Psoas muscle (tissue), 8 donors: Measurements from ENCODE around the gene FLVCR1. TPM values are rescaled to one million over a fixed set of nuclear protein-coding genes. Genes with fewer than 3 reads are reported as not detected.

Source experiments
- ATAC-seq, 4 donors: fragments of 200-7000 bp; cut with Tn5 transposase; one replicate each; pipeline ENCODE4 v1.9.1; 2020; ENCODE audit warnings: moderate library complexity in 3 of 4, mild to moderate bottlenecking in 2 of 4
- DNase-seq, 2 donors: peaks; one replicate each; pipeline ENCODE4 v3.0.0-alpha.2; 2020
- H3K27ac ChIP-seq: fragments of 200-600 bp; one replicate; pipeline ENCODE4 v1.8.0; 2022
- H3K27me3 ChIP-seq, 3 donors: fragments of 200-600 bp in 1 of 3; one replicate each; pipeline versions ENCODE4 v1.6.1 to v1.8.0; 2013 to 2022; ENCODE audit warnings: low read length in 2 of 3, mild to moderate bottlenecking in 2 of 3, moderate library complexity in 1 of 3; ENCODE audit not compliant: insufficient read depth in 3 of 3
- H3K36me3 ChIP-seq, 2 donors: fragments of 200-600 bp in 1 of 2; one replicate each; pipeline versions ENCODE4 v1.6.1 to v1.8.0; 2013 to 2022; ENCODE audit warnings: low read depth in 1 of 2, mild to moderate bottlenecking in 1 of 2, moderate library complexity in 1 of 2; ENCODE audit not compliant: insufficient read depth in 1 of 2
- H3K4me1 ChIP-seq: fragments of 200-600 bp; one replicate; pipeline ENCODE4 v1.8.0; 2022
- H3K4me3 ChIP-seq: fragments of 200-600 bp; one replicate; pipeline ENCODE4 v1.8.0; 2022; ENCODE audit warnings: mild to moderate bottlenecking
- H3K9me3 ChIP-seq: fragments of 200-600 bp; one replicate; pipeline ENCODE4 v1.8.0; 2022
- CTCF ChIP-seq: fragments of 200-600 bp; IDR thresholded peaks from one replicate; pipeline ENCODE4 v1.8.0; 2022; ENCODE audit warnings: antibody characterized with exemption
- WGBS, 3 donors: extraction: QIAGEN DNeasy Blood & Tissue Kit; methylation state at CpG; one replicate each; pipeline versions ENCODE4 v1.1.6 to v1.1.7; 2013; 5-methylcytosine and 5-hydroxymethylcytosine counted together
- intact Hi-C, 2 donors: fragments of 100-400 bp; cut with DNase I; formaldehyde crosslinking; loops; one replicate each; pipeline versions ENCODE4 v1.11.0 to v1.14.2; 2022
- polyA plus RNA-seq, 3 donors: library from polyadenylated mRNA; stranded (reverse); fragments of 200-250 nt; gene quantifications; one replicate each; pipeline ENCODE4 v1.2.3, GENCODE V29; 2013
- total RNA-seq, 4 donors: library from RNA; stranded (reverse); fragmentation: NEBNext Ultra II Directional in 2 of 4; extraction: Animal tissue kit (Norgen Biotek cat#: 25700) in 2 of 4; gene quantifications; one replicate each; pipeline versions ENCODE4 v1.2.1 to v1.2.4, GENCODE V29; 2021 to 2023
- donor health status: healthy with polysubstance abuse.
- donor health status: DM: no; HTN: no; CAD: no; lungs with moderate emphysema.
- donor health status: Bipolar disorder and iron deficiency.
- donor health status: healthy.
- donor health status: DM: yes; HTN: yes; CAD: no.
- donor health status: DM: no; HTN: no; CAD: no.
- donor health status: DM: no; HTN: no; CAD: no.
- donor health status: DM: yes; HTN: yes; CAD: no.

FLVCR1 gene
- total and polyA plus RNA-seq, 7 donors: 0.52 to 2.6 (median 1.5) TPM

DNA sequence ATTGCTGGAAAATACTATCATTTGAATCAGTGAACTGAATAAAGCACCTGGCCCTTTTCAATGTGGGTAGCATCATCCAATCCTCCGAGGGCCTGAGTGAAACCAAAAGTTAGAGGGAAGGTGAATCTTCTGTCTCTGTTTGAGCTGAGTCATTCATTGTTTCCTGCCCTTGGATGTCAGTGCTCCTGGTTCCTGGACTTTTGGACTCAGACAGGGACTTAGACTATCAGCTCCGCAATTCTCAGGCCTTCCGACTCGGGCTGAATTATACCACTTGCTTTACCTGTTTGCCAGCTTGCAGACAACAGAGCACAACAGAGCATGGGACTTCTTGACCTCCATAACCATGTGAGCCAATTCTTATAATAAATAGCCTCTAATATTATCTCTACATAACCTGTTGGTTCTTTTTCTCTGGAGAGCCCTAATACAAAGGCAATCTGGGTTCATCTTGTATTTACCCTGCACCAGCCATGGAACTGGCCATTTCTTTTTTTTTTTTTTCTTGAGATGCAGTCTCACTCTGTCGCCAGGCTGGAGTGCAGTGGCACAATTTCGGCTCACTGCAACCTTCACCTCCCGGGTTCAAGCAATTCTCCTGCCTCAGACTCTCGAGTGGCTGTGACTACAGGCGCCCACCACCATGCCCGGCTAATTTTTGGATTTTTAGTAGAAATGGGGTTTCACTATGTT is 73.1 kb downstream of the FLVCR1 start:
- intact Hi-C loops: no loop called here
- ATAC-seq (no peak), DNase-seq (no peak)
- TF ChIP-seq CTCF: no peak
- no peak overlapping the region for H3K4me3 ChIP-seq
- H3K4me1 ChIP-seq: no peaks in the 10 kb centered on the region
- H3K27me3 ChIP-seq: no peaks in the 10 kb centered on the region
- H3K9me3 ChIP-seq: no peaks in the 10 kb centered on the region
- no peak overlapping the region for H3K27ac ChIP-seq
- WGBS, 3 donors: 83 to 93% (median 85%) methylated on average over 10 of the region's 10 CpGs
- no peaks in the 10 kb centered on the region for H3K36me3 ChIP-seq

- WGBS, 3 donors: 68 to 85% (median 73%) methylated on average over 1 of the region's 1 CpG
- H3K9me3 ChIP-seq: no peaks in the 10 kb centered on the region
Measured at GRCh38 chr1:212933815-212934471, 75.9 kb downstream of the FLVCR1 start.

DNA sequence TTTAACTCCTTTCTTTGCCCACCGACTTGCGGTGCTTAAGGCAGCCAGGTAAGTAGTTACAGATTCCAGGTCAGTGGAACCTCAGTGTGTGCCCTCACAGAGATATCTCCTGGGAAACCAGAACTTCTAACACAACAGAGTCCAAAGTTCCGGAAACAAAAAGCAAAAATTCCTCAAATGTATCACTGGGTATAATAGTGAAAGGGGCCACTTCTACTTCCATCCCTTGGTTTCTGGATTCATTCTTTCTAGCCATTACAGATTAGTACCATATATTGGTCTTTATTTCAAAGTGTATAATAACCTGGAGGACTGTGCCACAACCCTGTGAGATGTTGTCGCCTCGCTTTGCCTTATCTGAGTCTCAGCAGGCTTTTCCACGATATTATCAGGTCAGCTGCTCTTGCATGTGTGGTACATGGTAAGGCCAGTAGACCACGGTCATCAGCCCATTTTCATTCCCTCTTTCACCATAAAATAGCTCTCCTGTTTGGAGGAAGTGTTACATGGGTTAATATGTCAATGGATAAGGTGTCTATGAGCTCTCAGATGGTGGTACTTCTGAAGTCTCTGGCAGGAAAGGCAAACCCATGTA is 77.4 kb downstream of the FLVCR1 start:
- Histone ChIP-seq H3K4me3 (no peak overlapping the region), H3K27ac (no peak overlapping the region), H3K4me1 (no peaks in the 10 kb centered on the region), H3K27me3 (no peaks in the 10 kb centered on the region), H3K36me3 (no peaks in the 10 kb centered on the region), H3K9me3 (peaks cover 5% of the 10 kb centered on the region)
- TF ChIP-seq CTCF: no peak
- intact Hi-C loops: no loop called here
- 91 to 95% (median 94%) methylated on average over 7 of the region's 7 CpGs for WGBS, 3 donors
- DNase-seq (no peak), ATAC-seq (no peak)

More at GRCh38 chr1:212933815-212934471, 75.9 kb downstream of the FLVCR1 start:
- Histone ChIP-seq H3K27me3 (no peaks in the 10 kb centered on the region), H3K27ac (no peak overlapping the region), H3K36me3 (no peaks in the 10 kb centered on the region), H3K4me1 (no peaks in the 10 kb centered on the region), H3K4me3 (no peak overlapping the region)
- no peak for DNase-seq
- ATAC-seq: no peak
- intact Hi-C loops: no loop called here
- no peak for TF ChIP-seq CTCF

GRCh38 chr1:212937034-212937433 is 79.0 kb downstream of the FLVCR1 start:
- TF ChIP-seq CTCF: no peak
- 91 to 93% (median 93%) methylated on average over 3 of the region's 3 CpGs for WGBS, 3 donors
- no peak for ATAC-seq
- Histone ChIP-seq H3K9me3 (peaks cover 7% of the 10 kb centered on the region), H3K27me3 (peaks cover 0 to 3% (median 0%) of the 10 kb centered on the region in 3 donors), H3K27ac (no peak overlapping the region), H3K4me1 (no peaks in the 10 kb centered on the region), H3K36me3 (no peaks in the 10 kb centered on the region), H3K4me3 (no peak overlapping the region)
- intact Hi-C loops: no loop called here
- DNase-seq: no peak
